ENCODE measurements around the gene DHX35.
A peak's percentile ranks its signal among the peaks of the same experiment; 100 is the strongest.
"Not testable (repeated sequence)": the region's sequence is repeated elsewhere in the genome, so short reads cannot be mapped to it uniquely, and the experiment has no call there.

DHX35 gene

GRCh38 chr20:38952153-38952552 lies 10.0 kb upstream of the DHX35 start:
- no peak for TF ChIP-seq CTCF (conservative IDR thresholded peaks at IDR 0.05; ENCODE audit: low read length)
- H3K4me3 ChIP-seq (ENCODE audit: low read length) = no peak overlapping the region
- DNase-seq (ENCODE audit: low read depth) = no peak

DNA sequence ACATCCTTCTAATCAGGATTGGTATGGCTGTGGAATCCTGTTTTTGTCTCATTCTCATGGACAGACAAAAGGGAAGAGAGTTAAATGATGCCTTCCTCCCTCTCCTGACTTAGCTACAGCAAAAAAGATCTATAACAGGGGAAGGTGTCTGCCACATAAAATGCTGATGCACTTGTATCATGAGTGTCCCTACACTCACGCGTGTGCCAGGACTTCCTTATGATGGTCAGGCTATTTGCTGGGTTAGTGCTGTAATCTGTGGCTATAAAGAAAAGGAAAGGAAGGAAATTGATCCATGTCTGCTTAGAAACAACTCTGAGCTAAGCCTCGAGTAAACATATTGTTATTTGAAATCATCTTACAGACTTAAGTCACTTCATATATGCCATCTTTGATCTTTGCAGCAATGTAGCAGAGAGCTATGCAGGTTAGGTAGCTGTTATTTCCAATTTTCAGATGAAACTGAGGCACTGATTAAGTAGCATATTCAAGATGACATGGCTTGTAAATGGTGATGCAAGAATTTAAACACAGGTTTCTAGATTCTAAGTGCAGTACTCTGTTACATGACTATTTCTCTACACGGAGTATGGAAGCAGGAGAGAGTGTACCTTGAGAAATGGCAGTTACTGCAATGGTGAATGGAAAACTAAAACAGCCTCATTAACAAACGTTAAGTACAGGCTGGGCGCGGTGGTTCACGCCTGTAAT lies 8.4 kb upstream of the DHX35 start:
- no peak for TF ChIP-seq CTCF (conservative IDR thresholded peaks at IDR 0.05; ENCODE audit: low read length)
- no peak overlapping the region for H3K4me3 ChIP-seq (ENCODE audit: low read length)
- DNase-seq (ENCODE audit: low read depth) = no peak

GRCh38 chr20:38957235-38957876 lies 4.8 kb upstream of the DHX35 start:
- TF ChIP-seq CTCF (conservative IDR thresholded peaks at IDR 0.05; ENCODE audit: low read length) = no peak
- no peak overlapping the region for H3K4me3 ChIP-seq (ENCODE audit: low read length)
- no peak for DNase-seq (ENCODE audit: low read depth)

DNA sequence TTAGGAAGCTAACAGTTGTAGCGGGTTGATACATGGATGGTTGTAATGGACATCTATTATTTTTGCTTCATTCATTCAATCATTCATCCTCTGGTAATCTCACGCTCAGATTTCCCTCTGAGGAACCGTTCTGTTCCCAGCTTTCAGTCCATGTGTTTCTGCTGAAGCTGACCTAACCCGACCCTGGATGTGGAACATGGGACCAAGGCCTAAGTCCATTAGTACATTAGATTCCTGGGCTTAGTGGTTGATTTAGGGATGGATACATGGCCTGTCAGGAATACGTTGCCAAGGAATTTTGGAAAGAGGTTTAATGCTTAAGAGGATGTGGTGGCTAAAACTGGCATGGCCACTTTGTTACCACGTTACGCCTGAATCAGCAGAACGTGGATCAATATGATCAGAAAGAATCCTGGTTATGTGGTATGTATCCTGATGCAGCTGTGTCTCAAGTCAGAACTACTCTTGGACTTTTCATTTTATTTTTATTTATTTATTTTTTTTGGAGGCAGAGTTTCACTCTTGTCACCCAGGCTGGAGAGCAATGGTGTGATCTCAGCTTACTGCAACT lies 4.1 kb upstream of the DHX35 start:
- no peak for DNase-seq (ENCODE audit: low read depth)
- no peak overlapping the region for H3K4me3 ChIP-seq (ENCODE audit: low read length)
- TF ChIP-seq CTCF (conservative IDR thresholded peaks at IDR 0.05; ENCODE audit: low read length) = no peak

- DNase-seq (ENCODE audit: low read depth); H3K4me3 ChIP-seq (ENCODE audit: low read length): not testable (repeated sequence)
Measured at GRCh38 chr20:38960187-38960687, 1.9 kb upstream of the DHX35 start.

- DNase-seq (ENCODE audit: low read depth) = no peak
- TF ChIP-seq CTCF (conservative IDR thresholded peaks at IDR 0.05; ENCODE audit: low read length) = no peak
- peak overlapping the region; percentile 85 for H3K4me3 ChIP-seq (ENCODE audit: low read length)
Measured at GRCh38 chr20:38961530-38962043, 557 bp upstream of the DHX35 start.

- TF ChIP-seq CTCF (conservative IDR thresholded peaks at IDR 0.05; ENCODE audit: low read length) = no peak
- no peak for DNase-seq (ENCODE audit: low read depth)
- peak overlapping the region; percentile 94 for H3K4me3 ChIP-seq (ENCODE audit: low read length)
Measured at GRCh38 chr20:38962928-38963401, 821 bp downstream of the DHX35 start.

Data from AG10803 (cell line).